ENCODE results near the gene COL6A1.
"Not testable (repeated sequence)": the region's sequence is repeated elsewhere in the genome, so short reads cannot be mapped to it uniquely, and the experiment has no call there.

Gene COL6A1

GRCh38 chr21:45945066-45945867 lies 36.3 kb upstream of the COL6A1 start:
- no peak for ATAC-seq

- ATAC-seq = no peak
Observed at GRCh38 chr21:45945868-45946210, 35.7 kb upstream of the COL6A1 start.

- ATAC-seq = no peak
Observed at GRCh38 chr21:45947296-45947695, 34.3 kb upstream of the COL6A1 start.

GRCh38 chr21:45947716-45948255 lies 33.8 kb upstream of the COL6A1 start:
- no peak for ATAC-seq

- no peak for ATAC-seq
Observed at GRCh38 chr21:45948576-45949141, 32.9 kb upstream of the COL6A1 start.

- no peak for ATAC-seq
Observed at GRCh38 chr21:45949928-45950739, 31.4 kb upstream of the COL6A1 start.

GRCh38 chr21:45950740-45951515 lies 30.6 kb upstream of the COL6A1 start:
- no peak for ATAC-seq

GRCh38 chr21:45951676-45952075 lies 29.9 kb upstream of the COL6A1 start:
- no peak for ATAC-seq

GRCh38 chr21:45952527-45952926 lies 29.0 kb upstream of the COL6A1 start:
- not testable (repeated sequence) for ATAC-seq

GRCh38 chr21:45952974-45953373 lies 28.6 kb upstream of the COL6A1 start:
- no peak for ATAC-seq

- ATAC-seq = no peak
Observed at GRCh38 chr21:45954261-45954660, 27.3 kb upstream of the COL6A1 start.

- ATAC-seq = no peak
Observed at GRCh38 chr21:45954921-45955320, 26.6 kb upstream of the COL6A1 start.

- no peak for ATAC-seq
Observed at GRCh38 chr21:45957551-45957950, 24.0 kb upstream of the COL6A1 start.

- ATAC-seq = no peak
Observed at GRCh38 chr21:45957981-45958600, 23.5 kb upstream of the COL6A1 start.

- no peak for ATAC-seq
Observed at GRCh38 chr21:45959182-45959581, 22.4 kb upstream of the COL6A1 start.

GRCh38 chr21:45959779-45960390 lies 21.7 kb upstream of the COL6A1 start:
- ATAC-seq = no peak

GRCh38 chr21:45961408-45961807 lies 20.2 kb upstream of the COL6A1 start:
- ATAC-seq = not testable (repeated sequence)

- no peak for ATAC-seq
Observed at GRCh38 chr21:45962531-45963231, 18.9 kb upstream of the COL6A1 start.

GRCh38 chr21:45963232-45963570 lies 18.4 kb upstream of the COL6A1 start:
- no peak for ATAC-seq

GRCh38 chr21:45964649-45965048 lies 16.9 kb upstream of the COL6A1 start:
- ATAC-seq = no peak

Measured in activated CD4-positive, CD25-positive, alpha-beta regulatory T cell treated with anti-CD3 and anti-CD28 coated beads, Interleukin-2, amount 50 U/mL, for 24 hours (primary cell).